Amniotic epithelial cell (primary cell): ENCODE measurements around the gene EID2B.

Experiments
- DNase-seq: peaks from one replicate; pipeline ENCODE4 v3.0.0-alpha.2; 2010; ENCODE audit warnings: low read depth

EID2B gene

GRCh38 chr19:39531834-39532232, 819 bp downstream of the EID2B start:
- DNase-seq, result peak; percentile 5

- no peak for DNase-seq
Measured at GRCh38 chr19:39525205-39525604, 7.4 kb downstream of the EID2B start.

- DNase-seq, result no peak
Measured at GRCh38 chr19:39524495-39524894, 8.2 kb downstream of the EID2B start.

DNA sequence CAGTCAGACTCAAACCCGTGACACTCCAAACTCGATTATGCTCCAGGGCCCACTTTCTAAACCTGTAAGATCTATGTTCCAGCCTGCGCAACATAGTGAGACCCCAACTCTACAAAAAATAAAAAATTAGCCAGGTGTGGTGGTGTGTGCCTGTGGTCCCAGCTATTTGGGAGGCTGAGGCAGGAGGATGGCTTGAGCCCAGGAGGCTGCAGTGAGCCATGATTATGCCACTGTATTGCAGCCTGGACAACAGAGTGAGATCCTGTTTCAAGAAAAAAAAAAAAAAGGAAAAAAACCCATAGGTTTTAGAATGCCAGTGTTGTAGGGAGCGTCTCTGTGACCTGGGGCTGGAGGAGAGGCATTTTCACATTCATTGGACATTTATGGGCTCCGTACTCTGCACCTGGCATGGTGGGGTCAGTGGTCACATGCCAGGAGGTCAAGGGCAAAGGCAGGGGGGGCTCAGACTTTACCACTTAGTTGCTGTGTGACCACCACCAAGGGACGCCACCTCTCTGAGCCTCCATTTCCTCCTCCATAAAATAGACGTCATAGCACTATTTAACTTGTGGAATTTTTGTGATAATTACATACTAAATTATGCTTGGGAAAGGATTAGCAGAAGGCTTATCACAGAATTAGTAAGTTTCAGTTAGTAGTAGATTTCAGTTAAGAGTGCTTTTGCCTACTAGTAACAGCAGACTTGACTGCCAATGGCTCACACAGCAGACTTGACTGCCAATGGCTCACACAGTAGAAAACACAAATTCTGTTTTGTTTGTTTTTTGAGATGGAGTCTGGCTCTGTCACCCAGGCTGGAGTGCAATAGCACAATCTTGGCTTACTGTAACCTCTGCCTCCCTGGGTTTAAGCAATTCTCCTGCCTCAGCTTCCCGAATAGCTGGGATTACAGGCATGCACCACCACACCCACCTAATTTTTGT, 11.8 kb downstream of the EID2B start:
- DNase-seq, result no peak

- DNase-seq, result no peak
Measured at GRCh38 chr19:39518975-39519374, 13.7 kb downstream of the EID2B start.

- no peak for DNase-seq
Measured at GRCh38 chr19:39518458-39518857, 14.2 kb downstream of the EID2B start.

- no peak for DNase-seq
Measured at GRCh38 chr19:39517432-39517831, 15.2 kb downstream of the EID2B start.

- DNase-seq, result no peak
Measured at GRCh38 chr19:39516270-39516669, 16.4 kb downstream of the EID2B start.

DNA sequence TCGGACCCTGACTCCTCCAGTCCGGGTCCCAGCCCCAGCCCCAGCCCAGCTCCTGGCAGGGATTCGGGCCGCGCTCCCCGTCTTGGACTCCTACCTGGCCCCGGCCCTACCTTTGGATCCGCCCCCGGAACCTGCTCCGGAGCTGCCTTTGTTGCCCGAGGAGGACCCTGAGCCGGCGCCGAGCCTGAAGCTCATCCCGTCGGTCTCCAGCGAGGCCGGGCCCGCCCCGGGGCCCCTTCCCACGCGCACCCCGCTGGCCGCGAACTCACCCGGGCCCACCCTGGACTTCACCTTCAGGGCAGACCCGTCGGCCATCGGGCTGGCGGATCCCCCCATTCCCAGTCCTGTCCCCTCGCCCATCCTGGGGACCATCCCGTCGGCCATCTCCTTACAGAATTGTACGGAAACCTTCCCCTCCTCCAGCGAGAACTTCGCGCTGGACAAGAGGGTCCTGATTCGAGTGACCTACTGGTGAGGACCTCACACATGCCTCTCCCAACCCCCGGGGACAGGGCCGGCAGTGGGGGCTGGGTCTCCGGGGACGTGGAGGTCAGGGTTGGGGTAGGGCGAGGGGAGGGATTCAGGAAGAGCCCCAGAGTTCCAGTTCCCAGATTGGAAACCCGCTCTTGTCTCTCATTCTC, 17.0 kb downstream of the EID2B start:
- no peak for DNase-seq

DNA sequence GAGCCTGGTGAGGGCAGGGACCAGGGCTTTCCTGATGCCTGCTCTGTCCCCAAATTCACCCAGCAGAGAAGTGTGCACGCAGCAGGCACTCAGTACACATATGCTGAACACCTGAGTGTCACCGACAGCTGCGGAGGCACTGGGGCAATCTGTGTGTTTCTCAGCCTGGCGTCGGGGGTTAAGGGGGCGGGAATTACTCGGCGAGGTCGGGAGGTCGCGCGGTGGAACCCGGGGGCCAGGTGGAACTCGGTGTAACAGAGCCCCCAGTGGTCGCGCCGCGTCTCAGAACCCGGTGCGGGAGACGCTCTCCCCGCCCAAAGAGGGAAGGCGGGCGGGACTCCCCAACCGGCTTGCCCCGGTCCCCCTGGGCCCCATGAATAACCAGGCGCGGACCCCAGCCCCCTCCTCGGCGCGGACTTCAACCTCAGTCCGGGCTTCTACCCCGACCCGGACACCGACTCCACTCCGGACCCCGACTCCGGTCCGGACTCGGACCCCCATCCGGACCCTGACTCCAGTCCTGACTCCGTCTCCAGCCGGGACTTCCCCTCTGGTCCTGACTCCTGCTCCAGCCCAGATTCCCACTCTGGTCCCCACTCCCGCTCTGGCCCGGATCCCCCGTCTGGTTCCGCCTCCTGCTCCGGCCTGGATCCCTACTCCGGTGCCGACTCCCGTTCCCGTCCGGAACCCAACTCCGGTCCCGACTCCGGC, 17.7 kb downstream of the EID2B start, which contains the start of gene SELENOV:
TSS of gene SELENOV (plus strand) at position 300 of the 711 bp plus-strand sequence. CDS start at position 374, 74 bp downstream.
- no peak for DNase-seq

- DNase-seq, result no peak
Measured at GRCh38 chr19:39512988-39513387, 19.7 kb downstream of the EID2B start.

- no peak for DNase-seq
Measured at GRCh38 chr19:39509233-39509632, 23.4 kb downstream of the EID2B start.

GRCh38 chr19:39508629-39509028, 24.0 kb downstream of the EID2B start:
- DNase-seq, result no peak

- DNase-seq, result no peak
Measured at GRCh38 chr19:39507715-39508364, 24.8 kb downstream of the EID2B start.

DNA sequence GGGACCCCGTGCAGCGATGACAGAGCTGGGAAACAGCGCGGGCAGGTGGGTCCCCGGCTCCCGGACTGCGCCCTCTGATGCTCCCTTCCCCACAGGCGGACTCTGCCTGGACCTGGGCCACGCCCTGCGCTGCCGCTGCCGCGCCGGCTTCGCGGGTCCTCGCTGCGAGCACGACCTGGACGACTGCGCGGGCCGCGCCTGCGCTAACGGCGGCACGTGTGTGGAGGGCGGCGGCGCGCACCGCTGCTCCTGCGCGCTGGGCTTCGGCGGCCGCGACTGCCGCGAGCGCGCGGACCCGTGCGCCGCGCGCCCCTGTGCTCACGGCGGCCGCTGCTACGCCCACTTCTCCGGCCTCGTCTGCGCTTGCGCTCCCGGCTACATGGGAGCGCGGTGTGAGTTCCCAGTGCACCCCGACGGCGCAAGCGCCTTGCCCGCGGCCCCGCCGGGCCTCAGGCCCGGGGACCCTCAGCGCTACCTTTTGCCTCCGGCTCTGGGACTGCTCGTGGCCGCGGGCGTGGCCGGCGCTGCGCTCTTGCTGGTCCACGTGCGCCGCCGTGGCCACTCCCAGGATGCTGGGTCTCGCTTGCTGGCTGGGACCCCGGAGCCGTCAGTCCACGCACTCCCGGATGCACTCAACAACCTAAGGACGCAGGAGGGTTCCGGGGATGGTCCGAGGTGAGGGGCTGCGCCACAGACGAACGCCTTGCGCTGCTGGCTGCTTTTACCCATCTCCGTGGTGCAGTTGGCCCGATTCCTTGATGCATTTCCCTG, 25.5 kb downstream of the EID2B start:
- peak; percentile 58 for DNase-seq

DNA sequence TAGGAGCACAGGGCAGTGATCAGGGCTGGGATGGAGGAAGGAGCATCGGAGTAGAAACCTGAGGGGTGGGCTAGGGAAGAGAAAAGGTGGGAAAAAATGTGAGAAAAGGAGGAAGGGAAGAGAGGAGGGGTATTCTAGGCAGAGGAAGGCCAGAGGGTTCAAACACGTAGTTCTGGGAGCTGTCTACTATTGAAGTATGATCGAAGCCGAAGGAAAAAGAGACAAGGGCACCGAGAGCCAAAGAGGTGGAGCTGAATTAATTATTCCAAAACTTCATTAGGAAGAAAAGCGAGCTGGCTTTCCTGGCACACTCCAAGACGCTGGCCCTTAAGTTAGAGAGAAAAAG, 26.1 kb downstream of the EID2B start:
- DNase-seq, result no peak

DNA sequence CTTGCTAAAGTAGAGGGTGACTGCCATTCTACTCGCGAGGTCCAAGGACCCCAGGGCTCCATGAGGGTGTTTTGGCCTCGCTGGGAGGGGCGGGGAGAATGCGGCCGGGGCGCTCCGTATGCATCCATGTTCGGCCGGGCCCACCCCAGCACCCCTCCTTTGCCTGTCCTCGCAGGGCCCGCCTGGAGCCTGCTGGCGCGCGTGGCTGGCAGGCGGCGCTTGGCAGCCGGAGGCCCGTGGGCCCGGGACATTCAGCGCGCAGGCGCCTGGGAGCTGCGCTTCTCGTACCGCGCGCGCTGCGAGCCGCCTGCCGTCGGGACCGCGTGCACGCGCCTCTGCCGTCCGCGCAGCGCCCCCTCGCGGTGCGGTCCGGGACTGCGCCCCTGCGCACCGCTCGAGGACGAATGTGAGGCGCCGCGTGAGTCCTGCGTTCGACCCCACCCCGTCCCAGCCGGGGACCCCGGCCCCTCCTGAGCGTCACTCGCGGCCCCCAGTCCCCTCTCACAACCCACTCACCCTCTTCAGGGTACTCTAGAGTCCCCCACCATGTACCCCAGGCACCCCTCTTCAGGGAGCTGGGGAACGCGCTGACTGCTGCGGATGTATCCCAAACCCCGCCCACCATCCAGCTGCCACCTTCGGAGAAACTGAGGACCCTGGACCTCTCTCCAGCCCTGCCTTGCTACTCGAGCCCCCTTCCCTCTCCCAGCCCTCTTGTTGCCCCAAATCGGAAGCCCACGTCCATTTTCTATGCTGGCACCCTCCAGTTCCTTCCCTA, 29.8 kb downstream of the EID2B start:
- DNase-seq, result peak; percentile 59

GRCh38 chr19:39501340-39501739, 31.3 kb downstream of the EID2B start:
- no peak for DNase-seq

- DNase-seq, result no peak
Measured at GRCh38 chr19:39500543-39500942, 32.1 kb downstream of the EID2B start.

- no peak for DNase-seq
Measured at GRCh38 chr19:39499932-39500331, 32.7 kb downstream of the EID2B start.
